GM19193 (cell line): ENCODE measurements around the gene IFNAR2.

Experiments used
- POLR2A ChIP-seq: IDR thresholded peaks from 4 replicates; pipeline ENCODE4 v1.6.1; 2011; ENCODE audit not compliant: insufficient read depth, insufficient read length; ENCODE audit errors: extremely low read depth

The IFNAR2 gene

GRCh38 chr21:33206771-33207281, 22.9 kb upstream of the IFNAR2 start:
- no peak for TF ChIP-seq POLR2A

GRCh38 chr21:33207449-33208149, 22.1 kb upstream of the IFNAR2 start:
- no peak for TF ChIP-seq POLR2A

GRCh38 chr21:33208534-33208933, 21.2 kb upstream of the IFNAR2 start:
- no peak for TF ChIP-seq POLR2A

GRCh38 chr21:33211305-33211704, 18.4 kb upstream of the IFNAR2 start:
- no peak for TF ChIP-seq POLR2A

- no peak for TF ChIP-seq POLR2A
Measured at GRCh38 chr21:33211732-33212131, 18.0 kb upstream of the IFNAR2 start.

DNA sequence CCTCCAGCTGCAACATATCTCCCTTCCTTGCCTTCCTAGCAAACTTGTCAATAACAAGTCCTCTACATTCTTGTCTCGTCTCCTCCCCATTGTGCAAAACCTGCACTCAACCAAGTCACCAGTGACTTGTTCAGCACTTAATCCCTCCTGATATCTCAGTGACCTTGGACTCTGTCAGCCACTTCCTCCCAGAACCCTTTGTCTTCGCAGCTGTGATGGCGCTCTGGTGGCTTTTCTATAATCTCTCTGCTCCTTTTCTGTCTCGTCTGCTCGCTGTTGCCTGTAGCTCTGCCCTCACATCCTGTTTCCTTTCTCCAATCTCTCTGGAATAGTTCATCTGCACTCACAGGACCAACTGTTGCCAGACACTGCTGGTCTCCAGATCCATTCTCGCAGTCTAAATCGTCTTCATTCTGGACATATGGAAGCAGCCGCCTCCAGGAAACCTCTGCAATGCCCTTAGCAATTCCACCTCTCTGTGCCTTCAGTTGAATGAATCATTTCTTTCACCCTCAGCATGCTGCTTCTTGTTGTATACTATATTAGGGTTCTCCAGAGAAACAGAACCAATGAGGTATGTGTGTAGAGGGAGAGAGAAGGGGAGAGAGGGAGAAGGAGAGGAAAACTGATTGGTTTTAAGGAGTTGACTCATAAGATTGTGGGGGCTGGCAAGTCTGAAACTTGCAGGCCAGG, 17.4 kb upstream of the IFNAR2 start:
- TF ChIP-seq POLR2A: no peak

DNA sequence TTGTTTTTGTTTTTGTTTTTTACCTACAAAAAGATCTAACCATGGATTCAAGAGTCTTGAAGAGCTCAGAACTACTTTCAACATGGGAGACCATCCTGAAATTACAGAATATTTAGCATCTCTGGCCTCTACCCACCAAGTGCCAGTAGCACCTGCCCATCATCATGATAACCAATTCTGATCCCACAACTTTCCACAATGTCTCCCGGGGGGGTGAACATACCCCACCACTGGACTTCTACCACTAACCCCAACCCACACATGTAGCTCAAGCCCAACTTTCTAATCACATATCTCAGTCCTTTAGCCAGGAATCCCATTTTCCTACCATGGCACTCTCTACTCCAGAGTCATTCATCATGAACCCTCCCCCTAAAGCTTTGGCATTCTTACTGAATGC, 15.7 kb upstream of the IFNAR2 start:
- TF ChIP-seq POLR2A: no peak

- TF ChIP-seq POLR2A: no peak
Measured at GRCh38 chr21:33217138-33217520, 12.6 kb upstream of the IFNAR2 start.

DNA sequence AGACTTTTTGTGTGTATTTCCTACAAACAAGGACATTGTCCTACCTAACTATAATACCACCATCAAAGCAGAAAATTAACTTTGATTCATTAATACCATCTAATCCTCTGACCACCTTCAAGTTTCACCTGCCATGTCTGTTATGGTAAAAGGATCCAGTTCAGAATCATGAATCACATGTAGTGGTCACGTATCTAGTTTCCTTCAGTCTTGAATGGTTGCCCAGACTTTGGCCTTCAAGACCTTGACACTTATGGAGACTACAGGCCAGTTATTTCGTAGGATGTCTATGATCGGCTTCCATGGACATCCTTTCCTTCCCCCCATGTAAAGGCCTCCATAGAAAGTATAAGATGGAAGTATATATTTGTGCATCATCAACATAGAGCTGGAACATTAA, 10.4 kb upstream of the IFNAR2 start:
- no peak for TF ChIP-seq POLR2A

GRCh38 chr21:33219954-33220353, 9.8 kb upstream of the IFNAR2 start:
- no peak for TF ChIP-seq POLR2A

GRCh38 chr21:33228455-33228854, 1.3 kb upstream of the IFNAR2 start:
- no peak for TF ChIP-seq POLR2A

- TF ChIP-seq POLR2A: no peak
Measured at GRCh38 chr21:33229099-33229783, 497 bp upstream of the IFNAR2 start.

GRCh38 chr21:33230545-33231324, 997 bp downstream of the IFNAR2 start:
- no peak for TF ChIP-seq POLR2A

DNA sequence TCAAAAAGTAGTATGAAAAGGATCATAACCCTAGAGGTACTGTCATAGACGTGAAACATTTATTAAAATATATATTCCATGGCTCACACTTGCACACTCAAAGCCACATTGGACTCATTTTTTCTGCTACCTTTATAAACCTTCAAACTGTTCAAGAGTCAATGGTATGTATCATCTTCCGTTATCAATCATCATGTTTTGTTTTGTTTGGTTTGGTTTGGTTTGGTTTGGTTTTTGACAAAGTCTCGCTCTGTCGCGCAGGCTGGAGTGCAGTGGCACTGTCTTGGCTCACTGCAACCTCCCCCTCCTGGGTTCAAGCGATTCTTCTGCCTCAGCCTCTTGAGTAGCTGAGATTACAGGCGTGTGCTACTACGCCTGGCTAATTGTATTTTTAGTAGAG, 1.8 kb downstream of the IFNAR2 start:
- TF ChIP-seq POLR2A: no peak

- no peak for TF ChIP-seq POLR2A
Measured at GRCh38 chr21:33232291-33233034, 2.7 kb downstream of the IFNAR2 start.
